Left hindlimb (tissue), 1 donor: Measurements from ENCODE around the gene GGCT.
"Not testable (repeated sequence)": the region's sequence is repeated elsewhere in the genome, so short reads cannot be mapped to it uniquely, and the experiment has no call there.

Experiments
- DNase-seq: peaks from one replicate; pipeline ENCODE4 v3.0.0-alpha.2; 2018

The GGCT gene

DNA sequence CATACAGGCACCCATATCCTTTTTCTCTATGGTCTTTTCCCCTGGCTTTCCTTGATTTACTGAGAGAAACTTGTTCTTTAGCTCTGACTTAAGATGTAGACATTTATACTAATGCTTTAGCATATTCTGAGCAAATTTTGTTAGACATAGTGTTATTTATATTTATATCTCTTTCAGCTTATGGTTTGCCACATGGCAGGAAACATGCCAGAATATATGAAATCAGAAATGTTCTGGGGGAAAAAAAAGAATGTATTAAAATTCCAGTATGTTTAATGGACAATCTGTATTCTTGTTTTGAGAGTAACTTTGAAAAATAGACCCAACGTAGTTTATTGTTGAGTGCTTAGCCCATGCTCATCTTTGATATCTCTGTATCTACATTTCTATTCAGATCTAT, 10.1 kb upstream of the GGCT start:
- DNase-seq = no peak

DNA sequence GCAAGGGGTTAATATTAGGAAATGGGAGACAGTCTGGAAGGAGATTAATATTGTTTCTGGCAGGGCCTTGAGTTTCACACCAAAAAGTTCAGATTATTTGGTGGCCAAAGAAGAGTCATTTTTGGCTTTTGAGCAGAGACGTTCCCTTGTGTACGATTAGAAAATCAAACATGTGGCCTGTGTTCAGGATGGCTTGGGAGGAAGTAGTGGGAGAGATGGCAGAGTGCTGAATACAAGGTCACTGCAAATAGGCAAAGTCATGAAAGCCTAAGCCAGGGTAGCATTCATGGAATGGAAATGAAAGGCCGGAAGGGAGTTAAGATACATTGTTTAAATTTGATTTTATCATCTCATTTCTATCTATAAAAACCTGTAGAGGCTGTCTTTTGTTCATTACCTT, 9.5 kb upstream of the GGCT start:
- DNase-seq = no peak

DNA sequence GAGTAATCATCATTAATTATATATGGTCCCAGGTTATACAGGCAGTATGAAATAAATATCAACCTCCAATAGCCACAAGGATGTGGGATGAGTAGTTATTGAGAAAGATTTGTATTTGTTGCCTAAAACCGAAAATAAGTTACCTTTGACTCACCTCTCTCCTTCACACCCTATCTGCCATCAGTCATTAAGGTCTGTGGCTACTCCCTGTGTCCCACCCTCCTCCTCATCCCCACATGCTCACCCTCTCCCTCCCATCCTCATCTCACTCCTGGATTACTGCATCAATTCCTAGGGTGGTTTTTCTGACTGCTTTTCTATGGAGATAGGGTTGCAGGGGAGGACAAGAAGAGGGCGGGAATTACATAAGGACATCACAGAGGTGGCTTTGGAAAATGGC, 9.1 kb upstream of the GGCT start:
- no peak for DNase-seq

DNA sequence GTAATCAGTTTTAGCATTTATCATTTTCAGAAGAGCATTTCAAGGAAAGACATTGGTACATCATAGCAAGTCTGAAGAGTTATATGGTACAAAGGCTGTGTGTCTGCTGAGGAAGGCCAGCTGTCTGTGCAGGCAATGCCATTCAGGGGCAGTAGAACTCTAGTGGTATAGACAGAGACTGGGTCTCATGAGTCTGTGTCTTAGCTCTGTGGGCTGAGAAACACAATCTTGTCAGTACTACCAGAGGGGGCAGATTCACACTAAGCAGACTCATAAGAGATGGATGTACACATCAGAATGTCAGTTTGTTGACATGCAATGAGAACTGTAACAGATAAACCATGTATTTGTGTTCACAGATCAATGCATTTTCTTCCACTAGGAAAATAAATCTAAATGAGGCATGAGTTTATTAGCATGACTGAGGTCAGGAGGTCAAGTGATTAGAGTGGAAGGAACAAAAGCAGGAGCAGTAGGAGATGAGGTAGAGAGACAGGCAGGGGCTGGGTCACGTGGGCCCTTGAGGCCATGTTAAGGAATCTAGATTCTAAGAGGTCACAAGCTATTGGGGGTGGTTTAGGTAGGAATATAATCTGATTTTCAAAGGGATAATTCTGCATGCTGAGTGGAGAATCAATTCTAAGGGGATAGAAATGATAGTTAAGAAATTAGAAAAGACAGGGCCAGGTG, 7.5 kb upstream of the GGCT start:
- DNase-seq = no peak

DNA sequence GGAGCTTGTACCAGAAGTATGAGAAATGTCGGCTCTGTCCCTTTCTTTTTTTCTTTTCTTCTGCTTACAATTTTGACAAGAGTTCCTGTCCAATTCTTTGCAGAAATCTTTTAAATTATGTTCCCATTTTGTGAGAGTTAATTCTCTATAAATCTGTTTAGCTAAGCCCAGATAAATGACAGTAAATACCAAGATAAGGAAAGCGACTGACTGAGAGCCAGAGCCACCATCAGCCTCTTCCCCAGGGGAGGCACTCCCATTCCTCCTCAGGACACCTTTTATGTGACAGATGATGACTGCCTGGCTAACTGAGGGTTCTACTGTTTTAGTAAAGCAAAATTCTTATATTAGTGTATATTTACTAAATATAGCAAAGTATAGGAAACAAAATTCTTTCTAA, 6.9 kb upstream of the GGCT start:
- no peak for DNase-seq

DNA sequence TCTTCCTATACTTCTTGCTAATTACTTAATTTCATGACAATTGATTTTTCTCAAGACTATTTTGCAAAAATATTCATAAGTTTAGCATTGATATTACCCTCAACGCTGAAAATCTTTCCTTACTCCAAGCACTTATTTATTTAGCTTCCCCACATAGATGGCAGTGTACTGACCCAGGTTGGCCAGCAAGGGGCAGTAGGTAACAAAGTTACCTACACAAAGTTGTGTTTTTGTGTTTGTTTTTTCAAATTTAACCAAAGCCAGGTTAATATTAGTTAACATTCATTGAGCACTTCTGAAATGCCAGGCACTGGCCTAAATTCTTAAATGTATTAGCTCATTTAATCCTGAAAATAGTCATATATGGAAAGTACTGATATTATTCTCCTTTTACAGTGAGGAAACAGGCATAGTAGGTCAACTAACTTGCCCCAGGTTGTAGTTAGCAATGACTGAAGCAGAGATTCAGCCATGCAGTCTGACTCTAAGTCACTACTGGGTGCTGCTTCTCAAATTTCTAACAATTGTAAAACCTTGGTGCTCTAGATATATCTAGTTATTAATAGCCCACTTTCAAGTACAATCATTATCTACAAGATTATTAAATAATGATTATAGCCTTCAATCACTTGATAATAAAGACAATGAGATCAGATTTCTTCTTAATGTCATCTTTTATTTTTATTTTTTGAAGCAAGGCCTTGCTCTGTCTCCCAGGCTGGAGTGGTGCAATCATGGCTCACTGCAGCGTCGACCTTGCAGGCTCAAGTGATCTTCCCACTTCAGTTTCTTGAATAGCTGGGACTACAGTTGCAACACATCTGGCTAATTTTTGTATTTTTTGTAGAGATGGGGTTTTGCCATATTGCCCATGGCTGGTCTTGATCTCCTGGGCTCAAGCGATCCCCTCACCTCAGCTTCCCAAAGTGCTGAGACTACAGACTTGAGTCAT, 5.8 kb upstream of the GGCT start:
- no peak for DNase-seq

DNA sequence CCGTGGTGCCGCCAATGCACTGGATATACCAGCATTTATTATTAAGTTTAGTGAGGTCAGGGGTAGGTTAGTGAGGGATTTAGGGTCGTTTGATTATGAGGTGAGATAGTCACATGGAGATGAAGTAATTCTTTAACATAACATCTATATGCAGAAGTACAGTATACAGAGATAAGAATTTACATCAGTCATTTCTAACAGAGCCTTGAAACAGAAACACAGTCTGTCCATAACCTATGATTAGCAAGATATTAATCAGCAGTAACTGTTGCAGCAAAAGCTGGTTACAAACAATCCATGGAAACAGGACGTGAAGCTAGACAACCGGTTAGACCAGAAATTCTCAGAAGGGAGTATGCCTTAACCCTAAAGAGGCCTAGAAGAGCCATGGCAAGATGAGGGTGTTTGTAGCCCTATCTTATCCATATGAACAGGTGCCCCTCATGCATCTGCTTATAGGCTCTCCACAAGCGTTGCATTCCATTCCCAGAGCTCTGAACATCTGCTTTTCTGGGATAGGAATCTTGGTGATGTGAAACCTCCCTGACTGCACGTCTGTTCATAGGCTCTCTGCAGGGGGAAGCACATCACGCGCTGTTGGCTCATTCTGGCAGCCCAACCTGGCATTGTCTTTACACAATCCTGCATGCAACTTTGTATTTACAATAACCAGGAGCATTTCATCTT, 4.7 kb upstream of the GGCT start:
- DNase-seq = not testable (repeated sequence)

DNA sequence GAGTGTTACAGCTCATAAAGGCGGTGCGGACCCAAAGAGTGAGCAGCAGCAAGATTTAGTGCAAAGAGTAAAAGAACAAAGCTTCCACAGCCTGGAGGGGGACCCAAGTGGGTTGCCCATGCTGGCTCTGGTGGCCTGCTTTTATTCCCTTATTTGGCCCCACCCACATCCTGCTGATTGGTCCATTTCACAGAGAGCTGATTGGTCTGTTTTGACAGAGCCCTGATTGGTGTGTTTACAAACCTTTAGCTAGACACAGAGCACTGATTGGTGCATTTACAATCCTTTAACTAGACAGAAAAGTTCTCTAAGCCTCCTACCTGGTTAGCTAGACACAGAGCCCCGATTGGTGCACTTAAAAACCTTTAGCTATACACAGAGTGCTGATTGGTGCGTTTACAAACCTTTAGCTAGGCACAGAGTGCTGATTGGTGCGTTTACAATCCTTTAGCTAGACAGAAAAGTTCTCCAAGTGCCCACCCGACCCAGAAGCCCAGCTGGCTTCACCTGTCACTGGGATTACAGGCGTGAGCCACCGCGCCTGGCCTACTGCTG, 2.8 kb upstream of the GGCT start:
- DNase-seq = not testable (repeated sequence)

DNA sequence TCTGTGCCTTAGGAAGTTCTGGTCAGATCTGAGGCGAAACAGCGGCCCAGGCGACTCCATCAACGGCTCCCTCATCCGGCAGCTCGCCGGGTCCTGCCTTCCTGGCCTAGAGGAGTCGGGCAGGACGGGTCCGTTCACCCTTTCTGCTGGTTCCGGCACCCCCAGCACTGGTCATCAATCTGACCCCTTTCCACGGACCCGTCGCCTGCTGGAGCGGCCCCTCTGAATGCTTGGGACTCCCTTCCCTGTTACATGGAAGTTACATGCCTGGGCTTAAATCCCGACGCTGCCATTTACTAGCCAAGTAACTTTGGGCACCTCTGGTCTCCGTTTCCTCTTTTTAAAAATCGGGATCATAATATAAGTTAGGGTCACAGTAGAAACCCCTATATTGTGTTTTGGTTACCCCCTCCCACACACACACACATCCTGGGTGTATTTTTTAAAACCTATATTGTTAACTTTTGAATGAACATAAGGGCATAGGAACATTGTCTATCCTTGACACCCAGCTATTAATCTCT, 607 bp upstream of the GGCT start:
- no peak for DNase-seq

DNA sequence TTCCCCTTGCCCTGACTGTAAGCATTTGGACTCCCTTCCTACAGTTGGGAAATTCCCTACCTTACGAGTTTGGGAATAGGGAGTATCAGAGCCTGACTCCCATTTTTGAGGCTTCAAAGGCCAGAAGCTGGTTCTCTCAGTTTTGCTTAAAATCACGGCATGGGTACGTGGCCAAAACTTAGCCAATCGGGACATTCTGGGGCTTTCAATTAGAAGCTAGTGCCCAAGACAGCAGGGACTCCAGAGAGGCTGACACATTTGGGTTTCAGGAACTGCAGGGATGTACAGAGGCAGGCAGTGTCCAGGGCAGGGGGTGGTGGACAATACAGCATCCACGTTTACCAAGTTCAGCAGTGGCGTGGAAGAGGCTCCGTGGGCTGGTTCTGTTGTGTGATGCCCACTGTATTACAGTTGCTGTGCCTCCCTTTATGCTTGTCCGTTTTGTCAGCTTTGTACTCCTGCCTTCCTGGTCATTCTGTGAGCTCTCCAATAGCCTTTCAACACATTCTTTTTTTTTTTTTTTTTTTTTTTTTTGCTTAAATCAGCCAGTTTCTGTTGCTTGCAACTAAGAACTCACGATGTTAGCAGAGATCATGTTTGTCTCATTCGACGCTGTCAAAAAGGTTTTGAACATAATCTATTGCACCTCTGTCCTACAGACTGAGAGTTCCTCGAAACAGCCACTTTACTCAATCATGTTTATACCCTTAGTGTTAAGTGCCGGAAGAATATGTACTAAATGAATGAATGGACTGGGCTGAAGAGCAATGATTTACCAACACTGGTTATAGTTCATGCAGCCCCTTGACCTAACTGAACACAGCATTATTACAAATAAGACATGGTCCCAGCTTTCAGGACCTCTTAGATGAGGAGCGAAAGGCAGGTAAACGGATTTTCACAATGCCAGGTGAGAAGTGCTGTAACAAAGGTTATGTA, 1.1 kb downstream of the GGCT start:
- DNase-seq = no peak

DNA sequence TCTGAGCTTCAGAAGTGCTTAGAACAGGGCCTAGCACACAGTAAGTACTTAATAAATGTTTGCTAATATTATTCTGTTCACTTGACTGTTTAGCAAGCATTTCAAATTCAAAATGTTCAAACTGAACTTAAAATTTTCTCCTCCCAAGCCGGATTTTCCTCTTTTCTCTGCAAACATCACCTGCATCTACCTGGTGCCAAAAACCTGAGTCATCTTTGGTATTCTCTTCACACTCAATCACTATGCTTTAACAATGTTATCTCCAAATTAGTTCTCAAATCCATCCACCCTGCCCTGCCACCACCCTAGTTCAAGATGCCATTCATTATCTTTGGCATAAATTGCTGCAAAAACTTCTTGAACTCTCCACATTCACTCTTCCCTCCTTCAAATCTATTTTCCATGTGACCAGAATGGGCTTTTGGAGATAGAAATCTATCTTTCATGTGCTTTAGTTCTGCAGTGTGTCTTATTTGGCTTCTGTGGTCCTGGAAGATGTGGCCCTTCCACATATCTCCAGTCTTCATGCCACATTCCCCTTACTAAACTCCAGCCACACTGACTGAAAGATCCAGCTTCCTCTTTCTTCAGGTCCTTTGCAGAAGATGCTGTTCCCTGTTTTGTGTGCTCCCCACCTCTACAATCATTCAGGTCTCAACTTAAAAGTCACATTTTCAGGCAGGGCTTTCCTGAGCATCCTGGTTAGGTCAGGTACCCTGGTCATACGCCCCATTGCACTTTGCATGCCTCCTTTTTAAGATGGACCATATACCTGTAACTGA, 2.0 kb downstream of the GGCT start:
- DNase-seq = no peak

DNA sequence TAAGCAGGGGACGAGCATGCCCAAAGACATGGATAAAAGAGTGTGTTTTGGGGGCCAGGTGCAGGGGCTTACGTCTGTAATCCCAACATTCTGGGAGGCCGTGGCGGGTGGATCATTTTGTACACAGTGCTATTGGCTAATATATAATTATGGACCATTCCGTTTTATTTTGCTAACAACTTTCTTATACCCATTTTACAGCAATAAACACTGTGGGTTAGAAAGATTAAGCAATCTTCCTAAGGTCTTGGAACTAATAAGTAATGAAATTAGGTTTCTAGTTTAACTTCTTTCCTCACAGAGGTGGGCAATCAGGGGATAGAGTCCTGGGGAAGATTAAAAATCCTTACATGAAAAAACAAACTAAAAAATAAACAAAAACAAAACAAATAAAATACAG, 3.4 kb downstream of the GGCT start:
- DNase-seq = no peak

DNA sequence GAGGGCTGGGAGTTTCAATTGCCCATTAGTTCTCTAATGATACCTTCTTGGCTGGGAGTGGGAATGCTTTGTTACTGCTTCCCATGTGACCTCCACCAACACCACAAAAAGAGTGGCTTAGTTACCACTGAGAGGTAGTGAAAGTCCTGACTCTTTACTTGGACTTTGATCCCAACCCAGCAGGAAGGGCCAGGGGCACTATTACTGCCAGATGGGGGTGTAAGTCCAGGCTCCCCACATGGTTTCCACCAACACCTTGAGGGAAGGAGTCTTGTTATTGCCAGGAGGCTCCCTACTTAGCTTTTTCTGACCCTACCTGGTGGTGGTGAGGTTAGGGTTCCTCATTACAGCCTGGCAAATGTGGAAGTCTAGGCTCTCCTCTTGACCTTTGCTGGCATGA, 11.4 kb downstream of the GGCT start:
- no peak for DNase-seq

DNA sequence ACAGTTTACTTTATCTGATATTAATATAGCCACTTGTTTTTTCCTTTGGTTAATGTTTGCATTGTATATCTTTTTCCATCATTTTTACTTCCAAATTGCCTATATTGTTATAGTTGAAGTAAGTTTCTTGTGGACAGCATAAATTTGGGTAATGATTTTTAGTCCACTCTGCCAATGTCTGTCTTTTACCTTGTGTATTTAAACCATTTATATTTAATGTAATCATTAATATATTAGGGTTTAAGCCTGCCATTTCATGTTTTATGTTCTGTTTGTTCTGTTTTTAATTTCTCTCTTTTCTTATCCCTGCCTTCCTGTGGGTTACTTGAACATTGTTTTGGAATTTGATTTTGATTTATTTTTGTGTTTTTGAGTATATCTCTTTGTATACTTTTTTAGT, 13.2 kb downstream of the GGCT start:
- DNase-seq = no peak

DNA sequence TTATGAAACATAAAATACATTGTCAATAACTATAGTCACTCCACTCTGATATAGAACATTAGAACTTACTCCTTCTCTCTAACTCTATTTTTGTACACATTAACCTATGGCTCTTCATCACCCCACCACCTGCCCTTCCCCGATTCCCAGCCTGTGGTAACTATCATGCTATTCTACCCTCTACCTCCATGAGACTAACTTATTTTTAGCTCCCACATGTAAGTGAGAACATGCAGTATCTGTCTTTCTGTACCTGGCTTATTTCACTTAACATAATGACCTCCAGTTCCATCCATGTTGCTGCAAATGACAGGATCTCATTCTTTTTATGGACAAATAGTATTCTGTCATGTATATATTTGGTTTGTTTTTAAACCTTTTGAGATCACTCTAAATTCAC, 17.3 kb downstream of the GGCT start:
- DNase-seq = no peak

DNA sequence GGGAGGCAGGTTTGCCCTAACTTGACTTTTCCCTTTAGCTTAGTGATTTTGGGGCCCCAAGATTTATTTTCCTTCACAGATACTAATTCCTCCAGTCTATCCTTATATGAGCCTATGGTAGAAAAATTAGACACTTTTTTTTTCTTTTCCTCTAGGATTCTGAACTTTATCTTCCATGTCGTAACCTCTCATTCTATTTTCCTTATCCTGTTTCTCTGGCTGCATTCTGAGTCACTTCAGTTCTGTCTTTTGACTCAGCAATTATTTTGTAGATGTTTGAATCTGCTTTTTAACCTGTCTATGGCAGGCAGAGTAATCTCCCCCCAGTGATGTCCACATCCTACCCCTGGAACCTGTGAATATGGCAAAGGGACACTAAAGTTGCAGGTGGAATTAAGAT, 19.0 kb downstream of the GGCT start:
- DNase-seq = no peak

DNA sequence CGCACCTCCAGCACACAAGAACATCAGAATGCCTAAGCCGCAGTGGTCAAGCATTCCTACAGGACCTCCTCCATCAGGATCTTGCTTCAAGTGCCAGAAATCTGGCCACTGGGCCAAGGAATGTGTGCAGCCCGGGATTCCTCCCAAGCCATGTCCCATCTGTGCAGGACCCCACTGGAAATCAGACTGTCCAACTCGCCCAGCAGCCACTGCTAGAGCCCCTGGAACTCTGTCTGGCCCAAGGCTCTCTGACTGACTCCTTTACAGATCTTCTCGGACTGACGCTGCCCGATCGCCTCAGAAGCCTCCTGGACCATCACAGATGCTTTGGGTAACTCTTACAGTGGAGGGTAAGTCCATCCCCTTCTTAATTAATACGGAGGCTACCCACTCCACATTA, 23.2 kb downstream of the GGCT start:
- not testable (repeated sequence) for DNase-seq

DNA sequence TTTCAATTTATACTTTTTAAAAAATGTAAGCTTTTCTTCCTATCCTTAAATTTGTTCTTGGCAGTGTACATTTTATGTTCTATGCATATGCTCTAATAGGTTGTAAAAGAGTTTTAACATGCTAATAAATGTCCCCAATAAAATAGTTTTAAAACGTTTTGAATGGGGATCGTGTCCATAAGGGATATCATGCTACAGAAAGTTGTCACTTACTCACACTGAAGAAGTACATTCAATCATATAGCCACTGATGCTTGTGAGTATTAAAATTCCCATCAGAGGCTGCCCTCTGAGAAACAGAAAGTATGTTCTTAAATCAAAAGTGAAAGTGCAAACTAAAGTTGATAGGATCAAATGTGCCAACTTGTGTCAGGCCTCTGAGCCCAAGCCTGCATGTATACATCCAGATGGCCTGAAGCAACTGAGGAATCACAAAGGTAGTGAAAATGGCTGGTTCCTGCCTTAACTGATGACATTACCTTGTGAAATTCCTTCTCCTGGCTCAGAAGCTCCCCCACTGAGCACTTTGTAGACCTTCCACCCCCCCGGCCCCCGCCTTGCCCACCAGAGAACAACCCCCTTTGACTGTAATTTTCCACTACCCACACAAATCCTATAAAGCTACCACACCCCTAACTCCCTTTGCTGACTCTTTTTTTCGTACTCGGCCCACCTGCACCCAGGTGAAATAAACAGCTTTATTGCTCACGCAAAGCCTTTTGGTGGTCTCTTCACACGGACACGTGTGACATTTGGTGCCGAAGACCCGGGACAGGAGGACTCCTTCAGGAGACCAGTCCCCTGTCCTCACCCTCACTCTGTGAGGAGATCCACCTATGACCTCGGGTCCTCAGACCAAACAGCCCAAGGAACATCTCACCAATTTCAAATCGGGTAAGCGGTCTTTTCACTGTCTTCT, 25.2 kb downstream of the GGCT start:
- no peak for DNase-seq

DNA sequence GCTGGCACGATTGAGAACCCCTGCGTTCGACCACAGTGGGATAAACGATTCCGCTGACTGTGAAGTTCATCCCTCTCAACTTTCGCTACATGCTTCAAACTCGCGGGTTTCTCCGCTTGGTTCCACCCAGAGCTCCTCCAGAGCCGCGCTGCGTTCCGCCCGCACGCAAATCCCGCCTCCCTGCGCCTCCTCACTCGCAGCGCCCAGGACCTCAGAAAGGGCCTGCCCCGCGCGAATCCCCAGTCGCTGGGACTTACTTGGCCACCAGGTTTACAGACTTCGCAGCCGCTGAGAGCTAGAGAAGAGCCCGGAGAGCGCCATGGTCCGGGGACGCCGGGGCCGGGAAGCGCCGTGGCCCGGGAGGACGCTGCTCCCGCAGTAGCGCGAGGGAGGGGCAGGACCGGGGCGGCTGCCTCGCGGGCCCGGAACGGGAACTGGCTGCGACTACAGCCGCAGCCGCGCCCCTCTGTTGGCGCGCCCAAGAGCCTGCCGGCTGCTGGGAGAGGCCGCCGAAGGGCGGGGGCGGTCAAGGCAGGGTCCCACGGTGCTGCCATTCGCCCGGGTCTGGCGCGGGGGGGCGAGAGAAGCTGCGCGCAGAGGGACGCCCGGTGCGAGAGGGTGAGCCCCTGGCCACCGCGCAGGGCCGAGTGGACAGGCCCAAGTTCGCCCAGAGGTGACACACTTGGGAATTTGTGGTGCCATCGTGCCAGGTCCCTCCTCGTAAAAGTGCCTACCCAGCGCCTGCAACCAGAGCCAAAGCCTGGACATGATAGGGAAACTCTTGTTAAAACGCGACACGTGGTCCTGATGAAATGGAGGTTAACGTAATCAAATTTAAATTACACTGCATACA, 26.1 kb downstream of the GGCT start, which contains the start of gene NOD1:
Gene NOD1, minus strand, starts transcription at position 436 of the 853 bp plus-strand sequence. CDS start 21,863 bp downstream, outside the sequence.
- peak; percentile 87 for DNase-seq
